Heart right ventricle (tissue), 16 donors: ENCODE results near the gene STARD7. TPM values are rescaled to one million over a fixed set of nuclear protein-coding genes. Genes with fewer than 3 reads are reported as not detected.

Experiments
- ATAC-seq, 8 donors: fragments of 200-7000 bp; cut with Tn5 transposase; one replicate each; pipeline ENCODE4 v1.9.1; 2020; ENCODE audit warnings: mild to moderate bottlenecking in 8 of 8, moderate library complexity in 8 of 8, moderate number of reproducible peaks in 1 of 8
- DNase-seq, 2 donors: peaks; one replicate each; pipeline ENCODE4 v3.0.0-alpha.2; 2020
- H3K27ac ChIP-seq, 10 donors: fragments of 200-600 bp; sonication (generic) in 2 of 10; one replicate each; pipeline versions ENCODE4 v1.5.0 to v1.8.0; 2020 to 2022; ENCODE audit warnings: mild to moderate bottlenecking in 3 of 10
- H3K27me3 ChIP-seq, 7 donors: fragments of 200-600 bp; one replicate each; pipeline ENCODE4 v1.8.0; 2021 to 2022; ENCODE audit warnings: mild to moderate bottlenecking in 2 of 7
- H3K36me3 ChIP-seq, 9 donors: fragments of 200-600 bp; sonication (generic) in 1 of 9; one replicate each; pipeline versions ENCODE4 v1.5.0 to v1.8.0; 2020 to 2022; ENCODE audit warnings: mild to moderate bottlenecking in 2 of 9
- H3K4me1 ChIP-seq, 9 donors: fragments of 200-600 bp; sonication (generic) in 1 of 9; one replicate each; pipeline versions ENCODE4 v1.5.0 to v1.8.0; 2020 to 2022; ENCODE audit warnings: mild to moderate bottlenecking in 4 of 9
- H3K4me3 ChIP-seq, 10 donors: fragments of 200-600 bp; sonication (generic) in 2 of 10; one replicate each; pipeline versions ENCODE4 v1.5.0 to v1.8.0; 2020 to 2022; ENCODE audit warnings: mild to moderate bottlenecking in 7 of 10, moderate library complexity in 2 of 10
- H3K9me3 ChIP-seq, 11 donors: fragments of 200-600 bp in 10 of 11; sonication (generic) in 2 of 11; one replicate each; pipeline versions ENCODE4 v1.5.0 to v1.8.0; 2013 to 2022; ENCODE audit warnings: mild to moderate bottlenecking in 2 of 11, control low read depth in 1 of 11, moderate library complexity in 1 of 11
- CTCF ChIP-seq, 9 donors: fragments of 200-600 bp; sonication (generic) in 2 of 9; IDR thresholded peaks; one replicate each; pipeline versions ENCODE4 v1.5.0 to v1.8.0; 2021 to 2022; ENCODE audit warnings: antibody characterized with exemption in 9 of 9, mild to moderate bottlenecking in 5 of 9, moderate library complexity in 1 of 9
- WGBS, 2 donors: extraction: QIAGEN DNeasy Blood & Tissue Kit; methylation state at CpG; one replicate each; pipeline ENCODE4 v1.1.7; 2013; ENCODE audit warnings: inconsistent platforms in 1 of 2; 5-methylcytosine and 5-hydroxymethylcytosine counted together
- intact Hi-C, 10 donors: fragments of 100-400 bp; cut with DNase I; formaldehyde crosslinking; loops; one replicate each; pipeline versions ENCODE4 v1.11.1 to v1.14.2; 2022
- polyA plus RNA-seq, 2 donors: library from polyadenylated mRNA; stranded (reverse); fragments of 200-250 nt; gene quantifications; one replicate each; pipeline ENCODE4 v1.2.3, GENCODE V29; 2013
- total RNA-seq, 10 donors: library from RNA; stranded (reverse); fragmentation: NEBNext Ultra II Directional in 3 of 10; extraction: Animal tissue kit (Norgen Biotek cat#: 25700) in 3 of 10; gene quantifications; one replicate each; pipeline versions ENCODE4 v1.2.1 to v1.2.4, GENCODE V29; 2021 to 2023
- donor health status: Arrhythmogenic right ventricular cardiomyopathy.
- donor health status: ischemic (EF 13 %, LVEDD 7.1; RV severe dilation, severe dysfunction).
- donor health status: healthy with polysubstance abuse.
- donor health status: DM: no; HTN: yes; CAD: no.
- donor health status: DM: no; HTN: no; CAD: no.
- donor health status: ischemic (EF 25% LVEDD 6.9; RV normal size, moderate dysfunction).
- donor health status: ischemic (EF 25% LVEDD 5.7; RV mildly dilated, moderate dysfunction).
- donor health status: healthy.
- donor health status: DM: yes; HTN: yes; CAD: no.
- donor health status: Ischemic cardiomyopathy.
- donor health status: ischemic (EF 35%, LVEDD 5.7; RV mildly dilated, moderate dysfunction).
- donor health status: nonischemic (EF 11% LVEDD 7.7; RV severe dilation, severe dysfunction).
- donor health status: DM: yes; HTN: yes; CAD: no.
- donor health status: PGD.
- donor health status: ischemic (EF 29% LVEDD 5.4; RV normal size, mild dysfunction).
- donor health status: nonischemic (EF 23%, LVEDD 6.1; RV moderate dilation, normal function).

Gene STARD7
- total and polyA plus RNA-seq, 12 donors, result 50.8 to 397 (median 191) TPM

DNA sequence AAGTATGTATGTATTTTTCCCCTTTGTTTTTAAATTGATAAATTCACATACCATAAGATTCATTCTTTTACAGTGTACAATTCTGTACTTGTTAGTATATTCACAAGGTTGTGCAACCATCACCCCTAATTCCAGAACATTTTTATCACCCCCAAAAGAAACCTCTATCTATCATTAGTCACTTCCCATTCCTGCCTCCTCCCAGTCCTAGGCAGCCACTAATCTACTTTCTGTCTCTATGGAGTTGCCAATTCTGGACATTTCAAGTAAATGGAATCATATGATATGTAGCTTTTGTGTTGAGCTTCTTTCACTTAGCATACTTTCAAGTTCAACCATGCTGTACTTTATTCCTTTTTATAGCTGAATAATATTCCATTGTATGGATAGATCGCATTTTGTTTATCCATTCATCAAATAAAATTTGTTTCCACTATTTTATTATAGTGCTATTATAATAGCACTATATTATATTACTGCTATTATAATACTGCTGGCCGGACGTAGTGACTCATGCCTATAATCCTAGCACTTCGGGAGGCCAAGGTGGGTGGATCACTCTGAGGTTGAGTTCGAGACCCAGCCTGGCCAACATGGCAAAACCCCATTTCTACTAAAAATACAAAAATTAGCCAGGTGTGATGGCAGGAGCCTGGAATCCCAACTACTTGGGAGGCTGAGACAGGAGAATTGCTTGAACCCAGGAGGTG, 10.9 kb downstream of the STARD7 start:
- TF ChIP-seq CTCF (IDR thresholded peaks at IDR 0.05), result no peak
- no peak for ATAC-seq
- Histone ChIP-seq H3K9me3 (no peaks in the 10 kb centered on the region), H3K27ac (no peak overlapping the region), H3K36me3 (peaks cover 0 to 30% (median 16%) of the 10 kb centered on the region in 9 donors), H3K4me1 (peaks cover 3 to 87% (median 53%) of the 10 kb centered on the region in 9 donors), H3K4me3 (no peak overlapping the region), H3K27me3 (no peaks in the 10 kb centered on the region)
- WGBS, 2 donors, result 85 to 86% methylated on average over 5 of the region's 5 CpGs
- intact Hi-C loops, result loop anchor here in 1 of 10 donors (10.0 kb wide), 2 partner anchors 53 to 337 kb away; partner anchors contain the start of genes ARID5A and DUSP2
- no peak for DNase-seq

DNA sequence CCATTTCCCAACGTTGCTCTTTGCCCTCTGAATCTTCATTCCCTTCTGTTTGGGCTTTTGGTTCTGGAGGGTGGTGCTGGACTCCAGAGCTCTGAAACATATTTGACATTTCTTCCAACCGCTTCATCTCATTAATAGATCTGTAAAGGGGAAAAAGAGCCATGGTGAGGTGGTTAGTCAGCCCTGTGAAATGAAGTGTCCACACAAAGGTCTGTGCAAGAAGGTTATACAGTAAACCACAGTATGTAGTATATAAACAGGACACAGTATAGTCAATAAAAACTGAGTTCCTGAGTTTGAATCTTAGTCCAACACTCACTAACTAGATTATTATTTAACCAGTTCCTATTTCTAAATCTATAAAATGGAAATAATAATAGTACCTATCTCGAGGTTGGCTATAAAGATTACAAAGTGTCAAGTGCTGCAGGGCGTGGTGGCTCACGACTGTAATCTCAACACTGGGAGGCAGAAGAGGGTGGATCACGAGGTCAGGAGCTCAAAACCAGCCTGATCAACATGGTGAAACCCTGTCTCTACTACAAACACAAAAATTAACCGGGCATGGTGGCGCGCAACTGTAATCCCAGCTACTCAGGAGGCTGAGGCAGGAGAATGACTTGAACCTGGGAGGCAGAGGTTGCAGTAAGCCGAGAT, 13.1 kb downstream of the STARD7 start:
- WGBS, 2 donors, result 66 to 67% methylated on average over 10 of the region's 10 CpGs
- intact Hi-C loops, result loop anchor here in 1 of 10 donors (10.0 kb wide), 2 partner anchors 51 to 339 kb away; partner anchors contain the start of genes ARID5A and DUSP2
- ATAC-seq (no peak), DNase-seq (no peak)
- H3K4me3 ChIP-seq, result no peak overlapping the region
- peak in 1 of 9 donors; percentile 13 for TF ChIP-seq CTCF (IDR thresholded peaks at IDR 0.05)
- H3K36me3 ChIP-seq, result peaks cover 0 to 52% (median 36%) of the 10 kb centered on the region in 9 donors
- no peaks in the 10 kb centered on the region for H3K27me3 ChIP-seq
- no peaks in the 10 kb centered on the region for H3K9me3 ChIP-seq
- H3K4me1 ChIP-seq, result peaks cover 0 to 86% (median 44%) of the 10 kb centered on the region in 9 donors
- peak overlapping the region in 3 of 10 donors; percentile 1 to 45 (median 24) for H3K27ac ChIP-seq

- Histone ChIP-seq H3K27me3 (no peaks in the 10 kb centered on the region), H3K4me1 (peaks cover 0 to 67% (median 22%) of the 10 kb centered on the region in 9 donors), H3K36me3 (peaks cover 0 to 86% (median 50%) of the 10 kb centered on the region in 9 donors), H3K9me3 (no peaks in the 10 kb centered on the region), H3K27ac (peak overlapping the region in 9 of 10 donors; percentile 23 to 80 (median 63)), H3K4me3 (no peak overlapping the region)
- DNase-seq, result no peak
- WGBS, 2 donors, result 50 to 70% methylated on average over 11 of the region's 11 CpGs
- intact Hi-C loops, result loop anchor here in 2 of 10 donors (1.0 to 10.0 kb wide), 3 partner anchors 12 to 343 kb away; partner anchors contain the start of genes ARID5A (in 1 of the 2) and DUSP2 (in 1 of the 2)
- peak in 6 of 8 donors; percentile 67 to 93 (median 87) for ATAC-seq
- TF ChIP-seq CTCF (IDR thresholded peaks at IDR 0.05), result no peak
Measured at GRCh38 chr2:96191937-96192670, 16.5 kb downstream of the STARD7 start.
